Thoracic aorta (tissue), 2 donors: ENCODE data around the gene DGUOK. TPM values are rescaled to one million over a fixed set of nuclear protein-coding genes. Genes with fewer than 3 reads are reported as not detected.

Experiments
- ATAC-seq: fragments of 150-250 bp; one replicate; pipeline ENCODE4 v1.8.0; 2017; ENCODE audit warnings: low read depth; ENCODE audit not compliant: insufficient number of reproducible peaks, low FRiP score
- DNase-seq: peaks from one replicate; pipeline ENCODE4 v3.0.0-alpha.2; 2020; ENCODE audit warnings: low spot score
- H3K27ac ChIP-seq, 2 donors: fragments of 200-600 bp; sonication (generic); 1 replicate in 1 of 2; 2 replicates in 1 of 2; pipeline ENCODE4 v1.5.1; 2016; ENCODE audit warnings: mild to moderate bottlenecking in 2 of 2, moderate library complexity in 2 of 2
- H3K27me3 ChIP-seq: fragments of 200-600 bp; sonication (generic); replicated peaks from 2 replicates; pipeline ENCODE4 v1.6.0; 2016; ENCODE audit warnings: mild to moderate bottlenecking; ENCODE audit not compliant: insufficient read depth
- H3K36me3 ChIP-seq: fragments of 200-600 bp; sonication (generic); one replicate; pipeline ENCODE4 v1.5.1; 2016
- H3K4me1 ChIP-seq, 2 donors: fragments of 200-600 bp; sonication (generic); 1 replicate in 1 of 2; 2 replicates in 1 of 2; pipeline versions ENCODE4 v1.5.1 to v1.6.0; 2016; ENCODE audit warnings: low read depth in 2 of 2, mild to moderate bottlenecking in 1 of 2; ENCODE audit not compliant: control insufficient read depth in 1 of 2
- H3K4me3 ChIP-seq: fragments of 200-600 bp; sonication (generic); 2 replicates; pipeline ENCODE4 v1.5.1; 2016; ENCODE audit warnings: mild to moderate bottlenecking
- H3K9me3 ChIP-seq: fragments of 200-600 bp; sonication (generic); 2 replicates; pipeline ENCODE4 v1.5.1; 2016
- CTCF ChIP-seq: fragments of 200-600 bp; sonication (generic); IDR thresholded peaks from one replicate; pipeline ENCODE4 v1.5.1; 2019; ENCODE audit warnings: antibody characterized with exemption
- total RNA-seq, 2 donors: library from RNA; depleted of rRNA; stranded (reverse); fragments of >200 nt; gene quantifications; one replicate each; pipeline versions ENCODE4 v1.1.0 to v1.2.3, GENCODE V29; 2016

Gene DGUOK
- total RNA-seq, 2 donors from 2014 or later, result 20.8 to 36.2 TPM

DNA sequence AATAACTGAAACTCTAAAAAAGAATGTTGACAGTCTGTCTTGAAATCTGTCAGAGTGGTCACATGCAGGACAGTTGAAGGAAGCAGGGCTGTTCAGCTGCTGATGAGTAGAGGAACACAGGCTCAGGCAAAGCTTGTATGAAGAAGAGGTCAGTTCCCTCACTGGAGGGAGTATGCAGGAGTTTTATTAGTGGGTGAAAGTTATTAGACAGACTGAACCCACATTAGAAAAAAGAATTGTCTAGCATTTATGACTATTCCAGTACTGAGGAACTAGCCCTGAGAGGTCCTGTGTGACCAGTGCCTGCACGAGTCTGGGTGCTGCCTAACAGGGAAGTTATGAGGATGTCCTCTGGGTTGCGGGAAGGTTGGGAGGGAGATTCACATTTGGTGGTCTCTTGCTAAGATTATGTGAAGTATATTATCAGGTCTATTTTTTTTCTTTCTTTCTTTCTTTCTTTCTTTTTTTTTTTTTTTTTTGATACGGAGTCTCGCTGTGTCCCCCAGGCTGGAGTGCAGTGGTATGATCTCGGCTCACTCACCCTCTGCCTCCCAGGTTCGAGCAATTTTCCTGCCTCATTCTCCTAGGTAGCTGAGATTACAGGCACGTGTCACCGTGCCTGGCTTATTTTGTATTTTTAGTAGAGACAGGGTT, 67.6 kb downstream of the DGUOK start:
- H3K4me3 ChIP-seq, result no peak overlapping the region
- no peaks in the 10 kb centered on the region for H3K4me1 ChIP-seq
- DNase-seq, result no peak
- no peak for ATAC-seq
- H3K27ac ChIP-seq, result no peak overlapping the region
- no peak for TF ChIP-seq CTCF
- H3K27me3 ChIP-seq, result no peaks in the 10 kb centered on the region
- H3K36me3 ChIP-seq, result no peaks in the 10 kb centered on the region
- no peaks in the 10 kb centered on the region for H3K9me3 ChIP-seq

- no peak for DNase-seq
- peaks cover 0 to 10% of the 10 kb centered on the region in 2 donors for H3K4me1 ChIP-seq
- no peak overlapping the region for H3K27ac ChIP-seq
- no peaks in the 10 kb centered on the region for H3K36me3 ChIP-seq
- no peaks in the 10 kb centered on the region for H3K27me3 ChIP-seq
- TF ChIP-seq CTCF, result no peak
- H3K4me3 ChIP-seq, result no peak overlapping the region
- ATAC-seq, result no peak
- H3K9me3 ChIP-seq, result no peaks in the 10 kb centered on the region
Measured at GRCh38 chr2:73995810-73996209, 69.1 kb downstream of the DGUOK start.

DNA sequence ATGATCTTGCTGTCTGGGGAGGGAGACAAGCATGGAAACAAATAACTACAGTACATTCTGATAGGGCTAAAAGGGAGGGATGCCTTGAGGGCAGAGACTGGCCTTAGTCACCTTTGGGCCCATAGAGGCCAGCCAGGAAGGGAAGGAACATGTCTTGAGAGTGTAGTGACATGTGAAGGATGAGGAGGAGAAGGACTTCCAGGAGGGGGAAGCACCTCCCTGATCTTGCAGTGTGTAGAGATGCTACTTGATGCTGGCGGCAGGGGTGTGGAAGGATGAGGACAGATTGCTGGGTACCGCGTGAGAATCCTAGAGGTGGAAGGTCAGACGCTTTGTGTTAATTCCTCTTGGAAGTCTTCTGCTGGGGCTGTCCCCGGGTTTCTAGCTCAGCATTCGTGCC, 71.1 kb downstream of the DGUOK start:
- Histone ChIP-seq H3K4me1 (peaks cover 0 to 12% of the 10 kb centered on the region in 2 donors), H3K27ac (no peak overlapping the region), H3K9me3 (no peaks in the 10 kb centered on the region), H3K36me3 (no peaks in the 10 kb centered on the region), H3K4me3 (no peak overlapping the region), H3K27me3 (no peaks in the 10 kb centered on the region)
- DNase-seq (no peak), ATAC-seq (no peak)
- TF ChIP-seq CTCF, result no peak

DNA sequence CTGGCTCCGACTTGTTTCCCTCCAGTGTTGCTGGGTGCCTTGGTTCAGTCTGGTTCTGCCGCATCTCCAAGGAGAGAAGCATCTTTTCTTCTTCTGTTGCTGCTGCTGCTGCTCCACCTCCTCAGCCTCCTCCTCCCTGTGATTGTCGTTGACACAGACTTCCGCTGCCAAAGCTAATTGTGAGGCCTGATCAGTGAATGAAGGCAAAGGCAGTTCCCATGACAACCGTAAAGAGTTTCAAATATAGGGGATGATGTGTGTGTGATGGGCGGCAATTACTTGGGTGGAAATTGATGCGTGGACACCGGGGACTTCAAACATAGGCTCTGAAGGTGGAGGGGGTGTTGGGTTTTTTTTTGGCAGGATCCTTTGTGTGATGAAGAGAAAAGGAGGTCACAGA, 71.8 kb downstream of the DGUOK start:
- no peak overlapping the region for H3K27ac ChIP-seq
- no peak for TF ChIP-seq CTCF
- no peak for ATAC-seq
- no peak overlapping the region for H3K4me3 ChIP-seq
- DNase-seq, result no peak
- H3K27me3 ChIP-seq, result no peaks in the 10 kb centered on the region
- H3K4me1 ChIP-seq, result peaks cover 0 to 12% of the 10 kb centered on the region in 2 donors
- no peaks in the 10 kb centered on the region for H3K36me3 ChIP-seq
- no peaks in the 10 kb centered on the region for H3K9me3 ChIP-seq

- TF ChIP-seq CTCF, result no peak
- no peak overlapping the region for H3K27ac ChIP-seq
- H3K36me3 ChIP-seq, result no peaks in the 10 kb centered on the region
- DNase-seq (no peak), ATAC-seq (no peak)
- H3K4me1 ChIP-seq, result peaks cover 3 to 17% of the 10 kb centered on the region in 2 donors
- no peak overlapping the region for H3K4me3 ChIP-seq
- no peaks in the 10 kb centered on the region for H3K27me3 ChIP-seq
- H3K9me3 ChIP-seq, result no peaks in the 10 kb centered on the region
Measured at GRCh38 chr2:73998933-73999332, 72.3 kb downstream of the DGUOK start.
